Stimulated activated naive CD4-positive, alpha-beta T cell (primary cell): ENCODE measurements around the gene CMTM5.
"Not testable (repeated sequence)": the region's sequence is repeated elsewhere in the genome, so short reads cannot be mapped to it uniquely, and the experiment has no call there.

Source experiments
- DNase-seq, 6 experiments: peaks; one replicate each; lab custom pipeline; 2025; lab: John Stamatoyannopoulos, UW

CMTM5 gene

DNA sequence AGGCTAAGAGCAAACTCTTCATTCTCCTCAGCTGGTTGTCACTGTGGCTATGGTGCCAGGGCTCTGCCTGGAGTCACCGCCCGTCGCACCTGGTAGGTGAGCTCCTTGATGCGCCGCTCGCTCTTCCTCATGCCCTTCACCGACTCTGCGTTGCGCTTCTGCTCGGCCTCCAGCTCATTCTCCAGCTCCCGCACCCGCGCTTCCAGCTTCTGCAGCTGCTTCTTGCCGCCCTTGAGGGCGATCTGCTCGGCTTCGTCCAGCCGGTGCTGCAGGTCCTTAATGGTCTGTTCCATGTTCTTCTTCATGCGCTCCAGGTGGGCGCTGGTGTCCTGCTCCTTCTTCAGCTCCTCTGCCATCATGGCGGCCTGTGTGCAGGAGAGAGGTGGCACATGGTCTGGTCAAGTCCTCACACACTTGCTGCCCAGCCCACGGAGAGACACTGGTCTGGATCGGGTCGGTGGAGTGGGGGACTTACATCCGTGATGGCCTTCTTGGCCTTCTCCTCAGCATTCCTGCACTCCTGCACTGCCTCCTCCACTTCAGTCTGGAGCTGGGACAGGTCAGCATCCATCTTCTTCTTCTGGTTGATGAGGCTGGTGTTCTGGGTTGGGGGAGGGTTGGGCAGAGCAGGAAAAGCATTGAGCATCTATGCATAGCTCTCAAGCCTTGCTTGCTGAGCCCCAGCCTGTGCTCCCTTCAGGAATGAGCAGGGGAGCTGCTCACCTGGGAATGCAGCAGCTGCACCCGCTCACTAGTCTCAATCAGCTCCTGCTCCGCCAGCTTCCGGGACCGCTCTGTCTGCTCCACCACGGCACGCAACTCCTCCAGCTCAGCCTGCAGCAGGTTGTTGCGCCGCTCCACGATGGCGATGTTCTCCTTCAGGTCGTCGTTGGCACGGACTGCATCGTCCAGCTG is 38.3 kb downstream of the CMTM5 start:
- no peak for DNase-seq

DNA sequence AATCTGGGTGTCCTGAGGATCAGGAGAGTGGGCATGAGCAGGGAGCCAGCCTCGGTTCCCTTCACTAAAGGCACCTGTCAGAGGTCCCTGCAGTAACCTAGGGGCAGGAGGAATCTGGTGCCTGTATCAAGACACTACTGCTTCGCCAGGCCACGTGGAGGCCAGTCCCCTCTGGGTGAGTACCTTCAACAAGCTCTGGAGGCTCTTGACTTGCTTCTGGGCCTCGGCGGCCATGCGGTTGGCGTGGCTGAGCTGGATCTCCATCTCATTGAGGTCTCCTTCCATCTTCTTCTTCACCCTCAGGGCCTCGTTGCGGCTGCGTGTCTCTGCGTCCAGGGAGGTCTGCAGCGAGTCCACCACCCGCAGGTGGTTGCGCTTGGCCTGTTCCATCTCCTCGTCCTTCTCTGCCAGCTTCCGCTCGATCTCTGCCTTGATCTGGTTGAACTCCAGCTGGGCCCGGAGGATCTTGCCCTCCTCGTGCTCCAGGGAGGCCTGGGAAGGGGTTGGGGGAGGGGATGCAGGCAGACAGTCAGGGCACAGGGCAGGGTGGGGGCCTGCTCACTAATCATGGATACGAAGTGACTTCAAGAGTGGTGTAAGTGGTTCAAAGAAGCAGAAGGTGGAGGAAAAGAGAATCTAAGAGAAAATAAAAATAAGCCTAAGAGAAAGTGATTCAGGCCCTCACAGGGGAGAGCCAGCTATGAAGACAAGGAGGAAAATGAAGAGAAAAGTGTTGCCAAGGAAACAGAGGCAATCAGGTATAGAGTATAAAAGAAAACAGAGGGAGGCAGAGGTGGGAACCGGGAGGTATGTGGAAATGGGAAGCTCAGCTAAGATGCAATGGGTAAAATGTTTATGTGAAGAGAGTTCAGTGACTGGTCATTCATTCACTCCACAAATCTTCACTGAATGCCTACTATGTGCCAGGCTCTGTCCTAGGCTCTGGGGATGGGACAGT is 39.3 kb downstream of the CMTM5 start:
- no peak for DNase-seq

DNA sequence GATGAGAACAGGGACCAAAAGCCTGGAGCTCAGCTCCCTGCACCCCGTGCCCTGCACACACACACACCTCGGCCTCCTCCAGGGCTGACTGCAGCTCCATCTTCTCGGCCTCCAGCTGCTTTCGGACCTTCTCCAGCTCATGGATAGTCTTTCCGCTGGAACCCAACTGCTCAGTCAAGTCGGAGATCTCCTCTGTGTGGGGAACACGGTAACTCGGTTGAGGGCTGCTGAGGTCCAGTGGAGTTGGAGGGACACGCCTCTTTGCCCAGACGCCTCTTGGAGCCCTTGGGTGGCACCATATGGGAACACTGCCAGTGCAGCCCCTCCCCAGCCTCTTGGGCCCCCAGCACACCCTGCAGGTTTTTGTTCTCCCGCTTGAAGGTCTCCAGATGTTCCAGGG is 40.0 kb downstream of the CMTM5 start:
- no peak for DNase-seq

DNA sequence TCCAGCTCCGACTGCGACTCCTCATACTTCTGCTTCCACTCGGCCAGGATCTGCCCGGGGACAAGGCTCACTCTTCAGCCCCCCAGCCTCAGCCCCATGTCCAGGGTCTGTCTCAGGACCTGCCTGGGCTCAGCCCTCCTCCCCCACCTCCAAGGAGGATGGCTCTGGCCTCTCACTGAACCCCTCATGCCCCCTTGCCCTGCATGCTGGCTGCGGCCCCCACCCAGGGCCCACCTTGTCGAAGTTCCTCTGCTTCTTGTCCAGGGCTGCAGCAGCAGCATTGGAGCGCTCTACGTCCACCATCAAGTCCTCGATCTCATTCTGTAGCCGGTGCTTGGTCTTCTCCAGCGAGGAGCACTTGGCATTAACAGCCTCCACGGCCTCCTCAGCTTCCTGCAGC is 40.4 kb downstream of the CMTM5 start:
- DNase-seq: not testable (repeated sequence)

GRCh38 chr14:23418021-23418420 is 41.2 kb downstream of the CMTM5 start:
- no peak for DNase-seq

GRCh38 chr14:23419646-23420045 is 42.8 kb downstream of the CMTM5 start:
- DNase-seq: not testable (repeated sequence)

DNA sequence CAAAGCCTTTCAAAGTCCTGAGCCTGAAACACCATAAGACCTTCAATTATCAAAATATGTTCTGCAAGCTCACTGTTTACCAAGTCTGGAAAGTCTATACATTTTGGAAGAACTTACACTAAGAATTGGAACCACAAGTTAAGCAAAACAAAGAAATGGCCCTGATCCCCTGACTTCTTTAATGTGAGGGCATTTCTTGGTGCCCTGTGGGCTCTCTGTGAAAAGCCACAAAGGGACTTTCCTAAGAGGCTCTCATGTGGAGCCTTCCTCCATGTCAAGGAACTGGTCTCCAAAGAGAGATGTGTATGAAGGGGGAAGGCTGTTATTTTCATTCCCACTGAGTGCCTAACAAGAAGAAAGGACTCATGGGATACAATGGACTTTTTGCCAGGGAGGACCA is 44.7 kb downstream of the CMTM5 start:
- no peak for DNase-seq

- DNase-seq: no peak
Observed at GRCh38 chr14:23423657-23424056, 46.8 kb downstream of the CMTM5 start.

- no peak for DNase-seq
Observed at GRCh38 chr14:23425169-23425568, 48.3 kb downstream of the CMTM5 start.

GRCh38 chr14:23425798-23426197 is 49.0 kb downstream of the CMTM5 start:
- not testable (repeated sequence) for DNase-seq

DNA sequence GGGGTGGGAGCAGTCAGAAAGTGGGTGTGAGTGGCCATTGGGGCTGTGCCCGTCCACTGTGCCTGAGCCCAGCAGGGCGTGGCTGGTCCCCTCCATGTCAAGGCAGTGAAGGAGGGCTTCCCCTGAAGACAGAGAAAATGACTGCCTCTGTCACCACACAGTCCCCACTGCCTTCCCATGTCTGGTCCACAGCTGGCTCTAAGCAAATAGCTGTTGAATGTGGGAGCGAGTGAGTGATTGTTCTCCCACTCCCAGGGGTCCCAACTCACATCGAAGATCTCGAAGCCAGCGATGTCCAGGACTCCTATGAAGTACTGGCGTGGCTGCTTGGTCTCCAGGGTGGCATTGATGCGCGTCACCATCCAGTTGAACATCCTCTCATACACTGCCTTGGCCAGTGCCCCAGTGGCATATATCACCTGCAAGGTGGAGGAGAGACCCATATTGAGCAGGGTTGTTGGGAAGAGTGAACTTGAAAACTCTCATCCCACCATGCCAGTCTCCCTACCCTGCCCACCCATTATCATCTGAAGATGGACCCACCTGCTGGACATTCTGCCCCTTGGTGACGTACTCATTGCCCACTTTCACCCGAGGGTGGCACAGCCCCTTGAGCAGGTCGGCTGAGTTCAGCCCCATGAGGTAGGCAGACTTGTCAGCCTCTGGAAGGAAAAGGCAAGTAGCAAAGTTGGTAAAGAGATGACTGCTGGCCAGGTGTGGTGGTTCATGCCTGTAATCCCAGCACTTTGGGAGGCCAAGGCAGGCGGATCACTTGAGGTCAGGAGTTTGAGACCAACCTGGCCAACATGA is 52.0 kb downstream of the CMTM5 start:
- DNase-seq: no peak
